GM23338 (cell line): ENCODE data around the gene ARL13B. TPM values are rescaled to one million over a fixed set of nuclear protein-coding genes. Genes with fewer than 3 reads are reported as not detected.

ENCODE experiments used
- ATAC-seq: fragments of 200-7000 bp; cut with Tn5 transposase; 3 replicates; pipeline ENCODE4 v1.9.1; 2020
- DNase-seq: peaks from one replicate; pipeline ENCODE4 v3.0.0-alpha.2; 2015; ENCODE audit warnings: low spot score
- H2AFZ ChIP-seq: fragments of 200-600 bp; sonication (generic); 2 replicates; pipeline ENCODE4 v1.8.0; 2016; ENCODE audit warnings: antibody characterized with exemption, mild to moderate bottlenecking, moderate library complexity
- H3F3A ChIP-seq: fragments of 200-600 bp; sonication (generic); replicated peaks from 2 replicates; pipeline ENCODE4 v1.8.0; 2017; ENCODE audit warnings: antibody characterized with exemption, mixed run types, low read depth
- H3K27ac ChIP-seq: fragments of 200-600 bp; sonication (generic); 2 replicates; pipeline ENCODE4 v1.6.1; 2016; ENCODE audit warnings: low read depth
- H3K27me3 ChIP-seq: fragments of 200-600 bp; sonication (generic); 2 replicates; pipeline ENCODE4 v1.8.0; 2016; ENCODE audit warnings: mild to moderate bottlenecking, mixed run types, moderate library complexity; ENCODE audit not compliant: insufficient read depth
- H3K36me3 ChIP-seq: fragments of 200-600 bp; sonication (generic); 2 replicates; pipeline ENCODE4 v1.8.0; 2016; ENCODE audit warnings: mild to moderate bottlenecking; ENCODE audit not compliant: insufficient read depth
- H3K4me1 ChIP-seq: fragments of 200-600 bp; sonication (generic); 2 replicates; pipeline ENCODE4 v1.8.0; 2016; ENCODE audit warnings: mild to moderate bottlenecking, moderate library complexity; ENCODE audit not compliant: insufficient read depth
- H3K4me2 ChIP-seq: fragments of 200-600 bp; sonication (generic); 2 replicates; pipeline ENCODE4 v1.7.1; 2017; ENCODE audit warnings: mixed run types
- H3K4me3 ChIP-seq: fragments of 200-600 bp; sonication (generic); 2 replicates; pipeline ENCODE4 v1.6.1; 2016; ENCODE audit warnings: mixed run types
- H3K79me2 ChIP-seq: fragments of 200-600 bp; sonication (generic); replicated peaks from 2 replicates; pipeline ENCODE4 v1.8.0; 2017; ENCODE audit warnings: mild to moderate bottlenecking; ENCODE audit not compliant: insufficient read depth
- H3K9me2 ChIP-seq: fragments of 200-600 bp; sonication (generic); 2 replicates; pipeline ENCODE4 v1.8.0; 2017; ENCODE audit not compliant: insufficient read depth
- H4K20me1 ChIP-seq: fragments of 200-600 bp; sonication (generic); replicated peaks from 2 replicates; pipeline ENCODE4 v1.8.0; 2017; ENCODE audit warnings: mild to moderate bottlenecking; ENCODE audit not compliant: insufficient read depth
- H3K27ac Mint-ChIP-seq: 2 replicates; pipeline ENCODE4 v1.8.0; 2020; ENCODE audit warnings: inconsistent platforms, mild to moderate bottlenecking, moderate library complexity, mixed read lengths
- H3K27me3 Mint-ChIP-seq: 3 replicates; pipeline ENCODE4 v1.8.0; 2022; ENCODE audit warnings: low read depth, mild to moderate bottlenecking, moderate library complexity, mixed read lengths, inconsistent platforms; ENCODE audit not compliant: insufficient read depth, poor library complexity
- H3K36me3 Mint-ChIP-seq: 3 replicates; pipeline ENCODE4 v1.8.0; 2021; ENCODE audit warnings: low read depth, mild to moderate bottlenecking, inconsistent platforms, moderate library complexity, mixed read lengths
- H3K4me1 Mint-ChIP-seq: 3 replicates; pipeline ENCODE4 v1.8.0; 2020; ENCODE audit warnings: mild to moderate bottlenecking, inconsistent platforms, mixed read lengths
- H3K4me3 Mint-ChIP-seq: 3 replicates; pipeline ENCODE4 v1.8.0; 2021; ENCODE audit warnings: moderate library complexity, mild to moderate bottlenecking, inconsistent platforms, mixed read lengths
- H3K9me3 Mint-ChIP-seq: 3 replicates; pipeline ENCODE4 v1.8.0; 2020; ENCODE audit warnings: moderate library complexity, mild to moderate bottlenecking, inconsistent platforms, mixed read lengths
- CREB1 ChIP-seq: fragments of 250-450 bp; sonication (Bioruptor Pico); IDR thresholded peaks from 2 replicates; pipeline ENCODE4 v1.5.0; 2020; ENCODE audit warnings: low read depth, mild to moderate bottlenecking, moderate library complexity
- EZH2 ChIP-seq: fragments of 200-600 bp; sonication (generic); IDR thresholded peaks from one replicate; pipeline ENCODE4 v1.8.0; 2017; ENCODE audit warnings: antibody characterized with exemption, mild to moderate bottlenecking, low read depth; ENCODE audit not compliant: unreplicated experiment
- EZH2phosphoT487 ChIP-seq: fragments of 200-600 bp; sonication (generic); IDR thresholded peaks from one replicate; pipeline ENCODE4 v1.8.1; 2018; ENCODE audit warnings: antibody characterized with exemption; ENCODE audit not compliant: unreplicated experiment
- JUNB ChIP-seq: IDR thresholded peaks from one replicate; pipeline ENCODE4 v1.6.1; 2016; ENCODE audit warnings: antibody characterized with exemption; ENCODE audit not compliant: unreplicated experiment
- NANOG ChIP-seq: IDR thresholded peaks from 2 replicates; pipeline ENCODE4 v1.6.1; 2016; ENCODE audit warnings: antibody characterized with exemption, borderline replicate concordance
- POLR2AphosphoS5 ChIP-seq: IDR thresholded peaks from 2 replicates; pipeline ENCODE4 v1.6.1; 2016; ENCODE audit warnings: antibody characterized with exemption, low read depth
- STAT1 ChIP-seq: IDR thresholded peaks from one replicate; pipeline ENCODE4 v1.6.1; 2016; ENCODE audit warnings: antibody characterized with exemption; ENCODE audit not compliant: unreplicated experiment
- ZNF114 ChIP-seq: fragments of 250-450 bp; sonication (Bioruptor Pico); IDR thresholded peaks from 2 replicates; pipeline ENCODE4 v1.5.0; 2020; ENCODE audit warnings: mild to moderate bottlenecking, moderate library complexity
- ZNF331 ChIP-seq: fragments of 250-450 bp; sonication (Bioruptor Pico); IDR thresholded peaks from 2 replicates; pipeline ENCODE4 v1.5.0; 2020; ENCODE audit warnings: low read depth, mild to moderate bottlenecking, moderate library complexity
- polyA plus RNA-seq: library from polyadenylated mRNA; unstranded; fragments of >200 nt; fragmentation: Nextera tagmentation; extraction: Ambion mirVana; gene quantifications from 2 replicates; pipeline ENCODE4 v1.2.1, GENCODE V29; 2016
- total RNA-seq: library from RNA; depleted of rRNA; stranded (reverse); fragments of >200 nt; shearing (Covaris generic); gene quantifications from 2 replicates; pipeline ENCODE4 v1.2.3, GENCODE V29; 2014
- TF ChIP-seq, protein P1 (sequence below), 2 experiments: fragments of 200-600 bp in 1 of 2; sonication (generic) in 1 of 2; conservative IDR thresholded peaks; 2 replicates each; pipeline versions ENCODE4 v1.5.1 to v1.6.1; 2016 to 2017; ENCODE audit warnings: antibody characterized with exemption in 2 of 2, low read depth in 2 of 2, mild to moderate bottlenecking in 2 of 2, moderate library complexity in 1 of 2
- TF ChIP-seq, protein P2 (sequence below): IDR thresholded peaks from 2 replicates; pipeline ENCODE4 v1.6.1; 2016; ENCODE audit warnings: antibody characterized with exemption
- TF ChIP-seq, protein P3 (sequence below): IDR thresholded peaks from one replicate; pipeline ENCODE4 v1.6.1; 2018; ENCODE audit warnings: antibody characterized with exemption; ENCODE audit not compliant: unreplicated experiment
- TF ChIP-seq, protein P4 (sequence below): fragments of 250-450 bp; sonication (Bioruptor Pico); IDR thresholded peaks from 2 replicates; pipeline ENCODE4 v1.5.0; 2020; ENCODE audit warnings: mild to moderate bottlenecking, moderate library complexity

Gene ARL13B
- total and polyA plus RNA-seq, 2 experiments from 2014 or later = 7.9 to 17.1 TPM

DNA sequence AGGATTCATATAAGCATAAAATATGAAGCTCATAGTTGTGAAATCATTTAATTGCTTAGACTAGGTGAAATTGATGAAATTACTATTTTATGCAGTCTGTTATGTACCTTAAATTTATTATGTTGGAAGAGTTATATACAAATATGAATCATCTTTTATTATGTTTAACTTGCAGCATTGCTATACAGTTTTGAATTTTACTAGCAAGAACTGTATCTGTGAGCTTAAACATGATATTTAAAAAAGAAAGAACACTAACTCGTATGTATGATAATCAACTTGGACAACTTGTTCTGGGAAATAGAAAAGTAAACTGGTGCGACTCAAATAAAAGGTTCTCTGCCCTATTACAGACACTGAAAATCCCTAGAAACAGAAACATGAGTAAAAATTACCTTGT lies 46.7 kb downstream of the ARL13B start:
- TF ChIP-seq, protein P1, sequence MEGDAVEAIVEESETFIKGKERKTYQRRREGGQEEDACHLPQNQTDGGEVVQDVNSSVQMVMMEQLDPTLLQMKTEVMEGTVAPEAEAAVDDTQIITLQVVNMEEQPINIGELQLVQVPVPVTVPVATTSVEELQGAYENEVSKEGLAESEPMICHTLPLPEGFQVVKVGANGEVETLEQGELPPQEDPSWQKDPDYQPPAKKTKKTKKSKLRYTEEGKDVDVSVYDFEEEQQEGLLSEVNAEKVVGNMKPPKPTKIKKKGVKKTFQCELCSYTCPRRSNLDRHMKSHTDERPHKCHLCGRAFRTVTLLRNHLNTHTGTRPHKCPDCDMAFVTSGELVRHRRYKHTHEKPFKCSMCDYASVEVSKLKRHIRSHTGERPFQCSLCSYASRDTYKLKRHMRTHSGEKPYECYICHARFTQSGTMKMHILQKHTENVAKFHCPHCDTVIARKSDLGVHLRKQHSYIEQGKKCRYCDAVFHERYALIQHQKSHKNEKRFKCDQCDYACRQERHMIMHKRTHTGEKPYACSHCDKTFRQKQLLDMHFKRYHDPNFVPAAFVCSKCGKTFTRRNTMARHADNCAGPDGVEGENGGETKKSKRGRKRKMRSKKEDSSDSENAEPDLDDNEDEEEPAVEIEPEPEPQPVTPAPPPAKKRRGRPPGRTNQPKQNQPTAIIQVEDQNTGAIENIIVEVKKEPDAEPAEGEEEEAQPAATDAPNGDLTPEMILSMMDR (conservative IDR thresholded peaks at IDR 0.05; ENCODE audit: low read depth in 2 of 2) = no peak
- TF ChIP-seq JUNB (no peak), ZNF331 (CRISPR knock-in tag) (no peak), ZNF114 (CRISPR knock-in tag) (no peak), POLR2AphosphoS5 (no peak), CREB1 (CRISPR knock-in tag) (no peak), EZH2phosphoT487 (no peak), EZH2 (no peak), NANOG (no peak), STAT1 (no peak)
- TF ChIP-seq, protein P2, sequence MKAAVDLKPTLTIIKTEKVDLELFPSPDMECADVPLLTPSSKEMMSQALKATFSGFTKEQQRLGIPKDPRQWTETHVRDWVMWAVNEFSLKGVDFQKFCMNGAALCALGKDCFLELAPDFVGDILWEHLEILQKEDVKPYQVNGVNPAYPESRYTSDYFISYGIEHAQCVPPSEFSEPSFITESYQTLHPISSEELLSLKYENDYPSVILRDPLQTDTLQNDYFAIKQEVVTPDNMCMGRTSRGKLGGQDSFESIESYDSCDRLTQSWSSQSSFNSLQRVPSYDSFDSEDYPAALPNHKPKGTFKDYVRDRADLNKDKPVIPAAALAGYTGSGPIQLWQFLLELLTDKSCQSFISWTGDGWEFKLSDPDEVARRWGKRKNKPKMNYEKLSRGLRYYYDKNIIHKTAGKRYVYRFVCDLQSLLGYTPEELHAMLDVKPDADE = no peak
- TF ChIP-seq, protein P3, sequence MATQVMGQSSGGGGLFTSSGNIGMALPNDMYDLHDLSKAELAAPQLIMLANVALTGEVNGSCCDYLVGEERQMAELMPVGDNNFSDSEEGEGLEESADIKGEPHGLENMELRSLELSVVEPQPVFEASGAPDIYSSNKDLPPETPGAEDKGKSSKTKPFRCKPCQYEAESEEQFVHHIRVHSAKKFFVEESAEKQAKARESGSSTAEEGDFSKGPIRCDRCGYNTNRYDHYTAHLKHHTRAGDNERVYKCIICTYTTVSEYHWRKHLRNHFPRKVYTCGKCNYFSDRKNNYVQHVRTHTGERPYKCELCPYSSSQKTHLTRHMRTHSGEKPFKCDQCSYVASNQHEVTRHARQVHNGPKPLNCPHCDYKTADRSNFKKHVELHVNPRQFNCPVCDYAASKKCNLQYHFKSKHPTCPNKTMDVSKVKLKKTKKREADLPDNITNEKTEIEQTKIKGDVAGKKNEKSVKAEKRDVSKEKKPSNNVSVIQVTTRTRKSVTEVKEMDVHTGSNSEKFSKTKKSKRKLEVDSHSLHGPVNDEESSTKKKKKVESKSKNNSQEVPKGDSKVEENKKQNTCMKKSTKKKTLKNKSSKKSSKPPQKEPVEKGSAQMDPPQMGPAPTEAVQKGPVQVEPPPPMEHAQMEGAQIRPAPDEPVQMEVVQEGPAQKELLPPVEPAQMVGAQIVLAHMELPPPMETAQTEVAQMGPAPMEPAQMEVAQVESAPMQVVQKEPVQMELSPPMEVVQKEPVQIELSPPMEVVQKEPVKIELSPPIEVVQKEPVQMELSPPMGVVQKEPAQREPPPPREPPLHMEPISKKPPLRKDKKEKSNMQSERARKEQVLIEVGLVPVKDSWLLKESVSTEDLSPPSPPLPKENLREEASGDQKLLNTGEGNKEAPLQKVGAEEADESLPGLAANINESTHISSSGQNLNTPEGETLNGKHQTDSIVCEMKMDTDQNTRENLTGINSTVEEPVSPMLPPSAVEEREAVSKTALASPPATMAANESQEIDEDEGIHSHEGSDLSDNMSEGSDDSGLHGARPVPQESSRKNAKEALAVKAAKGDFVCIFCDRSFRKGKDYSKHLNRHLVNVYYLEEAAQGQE = no peak
- TF ChIP-seq, protein P4, sequence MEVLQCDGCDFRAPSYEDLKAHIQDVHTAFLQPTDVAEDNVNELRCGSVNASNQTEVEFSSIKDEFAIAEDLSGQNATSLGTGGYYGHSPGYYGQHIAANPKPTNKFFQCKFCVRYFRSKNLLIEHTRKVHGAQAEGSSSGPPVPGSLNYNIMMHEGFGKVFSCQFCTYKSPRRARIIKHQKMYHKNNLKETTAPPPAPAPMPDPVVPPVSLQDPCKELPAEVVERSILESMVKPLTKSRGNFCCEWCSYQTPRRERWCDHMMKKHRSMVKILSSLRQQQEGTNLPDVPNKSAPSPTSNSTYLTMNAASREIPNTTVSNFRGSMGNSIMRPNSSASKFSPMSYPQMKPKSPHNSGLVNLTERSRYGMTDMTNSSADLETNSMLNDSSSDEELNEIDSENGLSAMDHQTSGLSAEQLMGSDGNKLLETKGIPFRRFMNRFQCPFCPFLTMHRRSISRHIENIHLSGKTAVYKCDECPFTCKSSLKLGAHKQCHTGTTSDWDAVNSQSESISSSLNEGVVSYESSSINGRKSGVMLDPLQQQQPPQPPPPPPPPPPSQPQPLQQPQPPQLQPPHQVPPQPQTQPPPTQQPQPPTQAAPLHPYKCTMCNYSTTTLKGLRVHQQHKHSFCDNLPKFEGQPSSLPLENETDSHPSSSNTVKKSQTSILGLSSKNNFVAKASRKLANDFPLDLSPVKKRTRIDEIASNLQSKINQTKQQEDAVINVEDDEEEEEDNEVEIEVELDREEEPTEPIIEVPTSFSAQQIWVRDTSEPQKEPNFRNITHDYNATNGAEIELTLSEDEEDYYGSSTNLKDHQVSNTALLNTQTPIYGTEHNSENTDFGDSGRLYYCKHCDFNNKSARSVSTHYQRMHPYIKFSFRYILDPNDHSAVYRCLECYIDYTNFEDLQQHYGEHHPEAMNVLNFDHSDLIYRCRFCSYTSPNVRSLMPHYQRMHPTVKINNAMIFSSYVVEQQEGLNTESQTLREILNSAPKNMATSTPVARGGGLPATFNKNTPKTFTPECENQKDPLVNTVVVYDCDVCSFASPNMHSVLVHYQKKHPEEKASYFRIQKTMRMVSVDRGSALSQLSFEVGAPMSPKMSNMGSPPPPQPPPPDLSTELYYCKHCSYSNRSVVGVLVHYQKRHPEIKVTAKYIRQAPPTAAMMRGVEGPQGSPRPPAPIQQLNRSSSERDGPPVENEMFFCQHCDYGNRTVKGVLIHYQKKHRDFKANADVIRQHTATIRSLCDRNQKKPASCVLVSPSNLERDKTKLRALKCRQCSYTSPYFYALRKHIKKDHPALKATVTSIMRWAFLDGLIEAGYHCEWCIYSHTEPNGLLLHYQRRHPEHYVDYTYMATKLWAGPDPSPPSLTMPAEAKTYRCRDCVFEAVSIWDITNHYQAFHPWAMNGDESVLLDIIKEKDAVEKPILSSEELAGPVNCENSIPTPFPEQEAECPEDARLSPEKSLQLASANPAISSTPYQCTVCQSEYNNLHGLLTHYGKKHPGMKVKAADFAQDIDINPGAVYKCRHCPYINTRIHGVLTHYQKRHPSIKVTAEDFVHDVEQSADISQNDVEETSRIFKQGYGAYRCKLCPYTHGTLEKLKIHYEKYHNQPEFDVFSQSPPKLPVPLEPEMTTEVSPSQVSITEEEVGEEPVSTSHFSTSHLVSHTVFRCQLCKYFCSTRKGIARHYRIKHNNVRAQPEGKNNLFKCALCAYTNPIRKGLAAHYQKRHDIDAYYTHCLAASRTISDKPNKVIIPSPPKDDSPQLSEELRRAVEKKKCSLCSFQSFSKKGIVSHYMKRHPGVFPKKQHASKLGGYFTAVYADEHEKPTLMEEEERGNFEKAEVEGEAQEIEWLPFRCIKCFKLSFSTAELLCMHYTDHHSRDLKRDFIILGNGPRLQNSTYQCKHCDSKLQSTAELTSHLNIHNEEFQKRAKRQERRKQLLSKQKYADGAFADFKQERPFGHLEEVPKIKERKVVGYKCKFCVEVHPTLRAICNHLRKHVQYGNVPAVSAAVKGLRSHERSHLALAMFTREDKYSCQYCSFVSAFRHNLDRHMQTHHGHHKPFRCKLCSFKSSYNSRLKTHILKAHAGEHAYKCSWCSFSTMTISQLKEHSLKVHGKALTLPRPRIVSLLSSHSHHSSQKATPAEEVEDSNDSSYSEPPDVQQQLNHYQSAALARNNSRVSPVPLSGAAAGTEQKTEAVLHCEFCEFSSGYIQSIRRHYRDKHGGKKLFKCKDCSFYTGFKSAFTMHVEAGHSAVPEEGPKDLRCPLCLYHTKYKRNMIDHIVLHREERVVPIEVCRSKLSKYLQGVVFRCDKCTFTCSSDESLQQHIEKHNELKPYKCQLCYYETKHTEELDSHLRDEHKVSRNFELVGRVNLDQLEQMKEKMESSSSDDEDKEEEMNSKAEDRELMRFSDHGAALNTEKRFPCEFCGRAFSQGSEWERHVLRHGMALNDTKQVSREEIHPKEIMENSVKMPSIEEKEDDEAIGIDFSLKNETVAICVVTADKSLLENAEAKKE (CRISPR knock-in tag) = no peak
- Histone ChIP-seq H2AFZ (no peak overlapping the region), H3K36me3 (no peaks in the 10 kb centered on the region), H3K4me1 (no peaks in the 10 kb centered on the region), H3K27me3 (no peaks in the 10 kb centered on the region), H3K79me2 (no peaks in the 10 kb centered on the region), H3K9me2 (no peaks in the 10 kb centered on the region), H3K4me2 (no peak overlapping the region), H4K20me1 (no peaks in the 10 kb centered on the region), H3K4me3 (no peak overlapping the region), H3F3A (no peaks in the 10 kb centered on the region), H3K27ac (no peak overlapping the region)
- DNase-seq = no peak
- Mint-ChIP-seq H3K9me3 (no peaks in the 10 kb centered on the region), H3K27me3 (no peaks in the 10 kb centered on the region), H3K4me3 (no peak overlapping the region), H3K4me1 (peaks cover 6% of the 10 kb centered on the region; the same call in 2 of the 3 replicates), H3K27ac (no peak overlapping the region), H3K36me3 (peaks cover 5% of the 10 kb centered on the region; the same call in 1 of the 3 replicates)
- ATAC-seq = no peak
